ENCODE results near the gene RTBDN.

RTBDN gene

GRCh38 chr19:12788682-12789097, 45.7 kb downstream of the RTBDN start:
- in situ Hi-C loops (cut with MboI; ENCODE audit: low pct_unique_long_range_greater_than_20kb, low sequenced_read_pairs, unreplicated experiment): no loop called here
- peak; percentile 89 for DNase-seq (ENCODE audit: low spot score)
- TF ChIP-seq, protein P1, sequence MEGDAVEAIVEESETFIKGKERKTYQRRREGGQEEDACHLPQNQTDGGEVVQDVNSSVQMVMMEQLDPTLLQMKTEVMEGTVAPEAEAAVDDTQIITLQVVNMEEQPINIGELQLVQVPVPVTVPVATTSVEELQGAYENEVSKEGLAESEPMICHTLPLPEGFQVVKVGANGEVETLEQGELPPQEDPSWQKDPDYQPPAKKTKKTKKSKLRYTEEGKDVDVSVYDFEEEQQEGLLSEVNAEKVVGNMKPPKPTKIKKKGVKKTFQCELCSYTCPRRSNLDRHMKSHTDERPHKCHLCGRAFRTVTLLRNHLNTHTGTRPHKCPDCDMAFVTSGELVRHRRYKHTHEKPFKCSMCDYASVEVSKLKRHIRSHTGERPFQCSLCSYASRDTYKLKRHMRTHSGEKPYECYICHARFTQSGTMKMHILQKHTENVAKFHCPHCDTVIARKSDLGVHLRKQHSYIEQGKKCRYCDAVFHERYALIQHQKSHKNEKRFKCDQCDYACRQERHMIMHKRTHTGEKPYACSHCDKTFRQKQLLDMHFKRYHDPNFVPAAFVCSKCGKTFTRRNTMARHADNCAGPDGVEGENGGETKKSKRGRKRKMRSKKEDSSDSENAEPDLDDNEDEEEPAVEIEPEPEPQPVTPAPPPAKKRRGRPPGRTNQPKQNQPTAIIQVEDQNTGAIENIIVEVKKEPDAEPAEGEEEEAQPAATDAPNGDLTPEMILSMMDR (IDR thresholded peaks at IDR 0.05; ENCODE audit: extremely low read depth, insufficient read depth, missing control alignments): peak; percentile 7

GRCh38 chr19:12788042-12788681, 46.2 kb downstream of the RTBDN start:
- TF ChIP-seq, protein P1 (IDR thresholded peaks at IDR 0.05; ENCODE audit: extremely low read depth, insufficient read depth, missing control alignments): no peak
- in situ Hi-C loops (cut with MboI; ENCODE audit: low pct_unique_long_range_greater_than_20kb, low sequenced_read_pairs, unreplicated experiment): no loop called here
- DNase-seq (ENCODE audit: low spot score): no peak

- no peak for DNase-seq (ENCODE audit: low spot score)
- TF ChIP-seq, protein P1 (IDR thresholded peaks at IDR 0.05; ENCODE audit: extremely low read depth, insufficient read depth, missing control alignments): no peak
- in situ Hi-C loops (cut with MboI; ENCODE audit: low pct_unique_long_range_greater_than_20kb, low sequenced_read_pairs, unreplicated experiment): no loop called here
These were observed 46.9 kb downstream of the RTBDN start for GRCh38 chr19:12787458-12787857.

DNA sequence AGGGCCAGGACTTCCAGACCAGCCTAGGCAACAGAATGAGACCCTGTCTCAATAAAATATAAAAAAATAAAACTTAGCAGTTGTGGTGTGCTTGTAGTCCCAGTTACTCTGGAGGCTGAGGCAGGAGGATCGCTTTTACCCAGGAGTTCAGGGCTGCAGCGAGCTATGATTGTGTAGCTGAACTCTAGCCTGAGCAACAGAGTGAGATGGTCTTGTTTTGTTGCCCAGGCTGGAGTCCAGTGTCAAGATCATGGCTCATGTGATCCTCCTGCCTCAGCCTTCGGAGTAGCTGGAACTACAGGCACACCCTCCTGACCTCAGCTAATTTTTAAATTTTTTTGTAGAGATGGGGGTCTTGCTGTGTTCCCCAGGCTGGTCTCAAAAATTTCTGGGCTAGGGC, 47.4 kb downstream of the RTBDN start:
- in situ Hi-C loops (cut with MboI; ENCODE audit: low pct_unique_long_range_greater_than_20kb, low sequenced_read_pairs, unreplicated experiment): no loop called here

DNA sequence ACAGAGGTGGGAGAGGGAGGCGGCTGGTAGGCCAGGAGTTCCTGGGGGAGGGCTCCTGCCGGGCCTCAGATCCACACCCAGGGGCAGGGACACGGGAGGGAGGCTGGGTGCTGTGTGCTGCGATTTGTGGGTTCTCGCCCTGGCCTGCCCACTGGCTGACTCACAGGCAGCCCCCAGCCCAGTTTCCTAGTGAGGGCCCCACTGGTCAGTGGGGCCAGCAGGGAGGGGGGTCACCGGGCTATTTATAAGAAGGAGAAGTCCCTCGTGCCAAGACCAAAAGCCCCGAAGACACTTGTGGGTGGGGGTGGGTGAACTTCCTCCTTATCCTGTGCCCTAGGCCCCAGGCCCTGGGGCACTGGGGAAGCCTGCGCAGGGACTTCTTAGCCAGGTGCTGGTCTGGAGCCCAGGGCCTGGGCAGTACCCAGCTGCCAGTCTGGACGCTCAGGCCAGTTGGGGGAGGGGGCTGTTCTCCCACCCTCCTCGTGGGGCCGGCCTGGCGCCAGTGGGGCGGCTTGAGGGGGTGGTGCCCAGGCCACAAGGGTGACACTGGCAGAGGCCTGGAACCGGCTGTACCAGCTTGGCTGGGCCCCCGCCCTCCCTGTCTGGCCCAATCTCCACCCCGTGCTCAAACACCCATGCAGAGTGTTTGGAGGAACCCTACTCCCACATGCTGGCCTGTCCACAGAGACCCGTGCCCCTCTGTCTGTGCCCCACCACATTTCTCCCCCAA, 48.1 kb downstream of the RTBDN start:
- DNase-seq (ENCODE audit: low spot score): no peak
- in situ Hi-C loops (cut with MboI; ENCODE audit: low pct_unique_long_range_greater_than_20kb, low sequenced_read_pairs, unreplicated experiment): no loop called here

More for the DNA sequence above, 47.4 kb downstream of the RTBDN start:
- DNase-seq (ENCODE audit: low spot score): no peak
- TF ChIP-seq, protein P1 (IDR thresholded peaks at IDR 0.05; ENCODE audit: extremely low read depth, insufficient read depth, missing control alignments): no peak

GRCh38 chr19:12785431-12786031, 48.8 kb downstream of the RTBDN start:
- TF ChIP-seq, protein P1 (IDR thresholded peaks at IDR 0.05; ENCODE audit: extremely low read depth, insufficient read depth, missing control alignments): no peak
- in situ Hi-C loops (cut with MboI; ENCODE audit: low pct_unique_long_range_greater_than_20kb, low sequenced_read_pairs, unreplicated experiment): no loop called here
- DNase-seq (ENCODE audit: low spot score): no peak

More for the DNA sequence above, 48.1 kb downstream of the RTBDN start:
- TF ChIP-seq, protein P1 (IDR thresholded peaks at IDR 0.05; ENCODE audit: extremely low read depth, insufficient read depth, missing control alignments): no peak
